ENCODE results near the gene SDSL.

Gene SDSL

DNA sequence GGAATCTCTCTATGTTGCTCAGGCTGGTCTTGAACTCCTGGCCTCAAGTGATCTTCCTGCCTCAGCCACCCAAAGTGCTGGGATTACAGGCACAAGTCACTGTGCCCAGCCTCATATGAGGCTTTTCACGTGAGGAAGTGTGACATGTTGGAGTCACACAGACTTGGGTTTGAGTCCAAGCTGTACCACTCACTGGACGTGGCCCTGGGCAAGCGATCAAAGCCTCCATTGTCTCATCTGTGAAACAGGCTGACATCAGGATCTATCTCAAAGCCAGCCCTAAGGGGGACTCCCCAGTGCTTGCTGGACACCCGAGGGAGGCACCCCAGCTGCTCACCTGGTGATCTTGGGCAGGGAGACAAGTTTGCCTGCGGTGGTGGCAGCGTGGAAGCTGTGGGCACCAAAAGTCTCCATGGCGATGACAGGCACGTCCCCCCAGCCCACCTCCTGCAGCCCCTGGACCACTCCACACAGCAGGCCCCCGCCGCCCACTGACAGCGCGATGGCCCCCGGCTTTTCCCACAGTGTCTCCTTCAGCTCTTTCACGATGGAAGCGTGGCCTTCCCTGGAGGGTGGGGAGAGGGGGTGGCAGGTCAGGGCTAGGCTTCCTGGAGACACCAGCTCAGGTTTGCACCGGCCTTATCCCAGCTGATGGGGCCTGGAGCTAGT is 25.2 kb upstream of the SDSL start:
- DNase-seq (ENCODE audit: low read depth): no peak

- no peak for DNase-seq (ENCODE audit: low read depth)
Measured at GRCh38 chr12:113397497-113398197, 24.5 kb upstream of the SDSL start.

GRCh38 chr12:113398346-113399290 is 23.6 kb upstream of the SDSL start:
- no peak for DNase-seq (ENCODE audit: low read depth)

GRCh38 chr12:113399490-113399889 is 22.7 kb upstream of the SDSL start:
- no peak for DNase-seq (ENCODE audit: low read depth)

DNA sequence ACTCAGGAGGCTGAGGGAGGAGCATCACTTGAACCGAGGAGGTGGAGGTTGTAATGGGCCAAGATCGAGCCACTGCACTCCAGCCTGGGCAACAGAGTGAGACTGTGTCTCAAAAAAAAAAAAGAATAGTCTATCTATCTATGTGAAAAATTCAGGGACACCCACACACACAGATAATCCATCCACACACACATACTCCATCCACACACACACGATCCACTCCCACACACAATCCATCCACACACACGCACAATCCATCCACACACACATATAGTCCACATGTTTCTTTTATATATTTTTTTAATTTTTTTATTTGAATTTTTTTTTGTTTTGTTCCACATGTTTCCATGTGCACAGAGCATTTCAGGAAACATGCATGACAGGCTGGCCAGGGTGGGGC is 21.8 kb upstream of the SDSL start:
- DNase-seq (ENCODE audit: low read depth): no peak

DNA sequence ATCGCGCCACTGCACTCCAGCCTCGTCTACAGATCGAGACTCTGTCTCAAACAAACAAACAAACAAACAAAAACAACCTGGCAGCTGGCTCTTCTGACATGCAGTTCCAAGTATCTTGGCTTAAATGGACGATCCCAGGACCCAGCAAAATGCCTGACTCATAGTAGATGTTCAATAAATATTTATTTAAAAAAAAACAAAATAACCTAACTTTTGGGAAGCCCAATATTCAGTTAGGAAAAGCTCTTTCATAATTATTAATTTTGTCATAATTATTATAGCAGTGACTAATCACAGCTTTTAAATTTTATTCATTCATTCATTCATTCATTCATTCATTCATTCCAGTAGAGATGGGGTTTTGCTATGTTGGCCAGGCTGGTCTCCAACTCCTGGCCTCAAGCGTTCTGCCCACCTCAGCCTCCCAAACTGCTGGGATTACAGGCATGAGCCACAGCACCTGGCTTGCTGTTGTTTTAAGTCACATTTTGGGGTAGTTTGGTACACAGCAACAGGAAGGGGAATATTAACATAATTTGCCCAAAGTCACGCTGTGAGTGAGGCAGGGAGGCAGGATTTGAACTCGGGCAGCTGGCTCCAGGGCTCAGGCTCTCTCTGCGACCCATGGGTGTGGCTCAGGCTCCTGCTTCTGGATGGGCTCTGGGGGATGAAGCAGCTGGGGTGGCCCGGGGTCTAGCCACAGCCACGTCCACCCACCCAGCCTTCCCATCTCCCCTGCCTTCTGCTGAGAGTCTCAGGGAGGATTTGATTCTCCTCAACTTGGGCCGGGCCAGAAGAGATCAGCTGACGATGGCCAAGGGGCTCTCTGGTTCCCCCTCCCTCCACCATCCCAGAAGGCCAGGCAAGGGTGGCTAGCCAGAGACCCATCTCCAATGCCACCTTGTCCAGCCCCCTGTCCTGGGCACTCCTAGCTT is 20.8 kb upstream of the SDSL start:
- no peak for DNase-seq (ENCODE audit: low read depth)

DNA sequence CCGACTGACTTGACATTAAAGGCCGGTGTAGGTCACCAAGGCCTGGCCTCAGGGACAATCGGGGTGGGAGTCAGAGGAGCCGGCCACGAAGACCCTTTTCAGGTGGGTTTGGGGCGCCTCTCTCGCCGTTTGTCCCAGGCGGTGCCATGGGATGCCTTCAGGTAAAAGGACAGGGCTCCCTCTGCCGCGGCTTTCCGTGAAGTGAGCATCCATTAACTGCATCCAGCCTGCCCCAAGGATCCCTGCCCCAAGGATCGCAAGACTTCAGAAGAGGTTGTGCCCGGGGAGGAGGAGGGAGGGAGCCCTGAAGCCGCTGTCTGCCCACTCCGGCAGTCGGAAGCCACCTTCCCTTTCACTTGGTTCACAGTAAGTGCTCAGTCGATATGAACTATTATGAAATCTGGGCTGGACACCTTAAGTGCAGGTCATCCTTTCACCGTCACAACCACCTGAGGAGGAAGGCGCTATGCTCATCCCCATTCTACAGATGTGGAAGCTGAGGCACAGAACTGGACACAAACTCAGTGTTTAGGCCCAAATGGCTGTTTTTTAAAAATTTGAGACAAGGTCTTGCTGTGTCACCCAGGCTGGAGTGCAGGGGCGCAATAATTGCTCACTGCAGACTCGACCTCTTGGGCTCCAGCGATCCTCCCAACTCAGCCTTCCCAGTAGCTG is 19.5 kb upstream of the SDSL start:
- DNase-seq (ENCODE audit: low read depth): no peak

DNA sequence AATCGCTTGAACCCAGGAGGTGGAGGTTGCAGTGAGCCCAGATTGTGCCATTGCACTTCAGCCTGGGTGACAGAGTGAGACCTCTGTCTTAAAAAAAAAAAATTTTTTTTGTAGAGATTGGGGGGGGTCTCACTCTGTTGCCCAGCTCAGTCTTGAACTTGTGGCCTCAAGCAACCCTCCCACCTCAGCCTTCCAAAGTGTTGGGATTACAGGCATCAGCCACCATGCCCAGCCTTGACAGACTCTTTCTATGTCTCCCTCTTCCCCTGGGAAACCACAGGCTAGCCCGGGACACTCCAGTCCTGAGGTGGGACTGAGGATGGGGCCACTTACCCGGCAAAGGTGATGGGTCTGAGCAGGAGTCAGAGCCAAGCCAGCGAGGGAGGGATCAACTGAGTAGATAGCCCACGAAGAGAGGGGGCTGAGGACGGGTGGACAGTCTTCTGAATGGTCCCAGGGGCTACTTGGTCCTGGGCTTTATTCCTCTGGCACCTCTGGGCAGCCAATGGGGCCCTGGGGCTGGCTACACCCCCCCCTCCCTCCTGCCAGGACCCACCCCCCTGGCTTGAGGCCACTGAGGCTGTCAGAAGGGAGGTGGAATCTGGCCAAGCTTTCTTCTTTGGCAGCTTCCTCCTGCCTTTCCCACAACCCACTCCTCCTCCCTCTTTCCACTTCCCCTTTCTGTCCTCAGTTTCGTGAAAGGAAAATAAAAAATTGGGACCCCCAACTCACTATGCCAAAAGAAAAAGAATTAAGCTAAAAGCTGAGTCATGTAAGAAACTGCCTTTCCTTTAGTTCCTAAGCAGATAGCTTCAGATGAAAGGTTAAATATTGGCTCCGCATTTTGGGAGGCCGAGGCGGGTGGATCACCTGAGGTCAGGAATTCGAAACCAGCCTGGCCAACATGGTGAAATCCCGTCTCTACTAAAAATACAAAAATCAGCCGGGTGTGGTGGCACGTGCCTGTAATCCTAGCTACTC is 18.5 kb upstream of the SDSL start, which contains the start of gene SDS:
TSS of gene SDS (minus strand) at position 453 of the 981 bp plus-strand sequence. CDS start 4,179 bp downstream, outside the sequence.
- DNase-seq (ENCODE audit: low read depth): no peak

DNA sequence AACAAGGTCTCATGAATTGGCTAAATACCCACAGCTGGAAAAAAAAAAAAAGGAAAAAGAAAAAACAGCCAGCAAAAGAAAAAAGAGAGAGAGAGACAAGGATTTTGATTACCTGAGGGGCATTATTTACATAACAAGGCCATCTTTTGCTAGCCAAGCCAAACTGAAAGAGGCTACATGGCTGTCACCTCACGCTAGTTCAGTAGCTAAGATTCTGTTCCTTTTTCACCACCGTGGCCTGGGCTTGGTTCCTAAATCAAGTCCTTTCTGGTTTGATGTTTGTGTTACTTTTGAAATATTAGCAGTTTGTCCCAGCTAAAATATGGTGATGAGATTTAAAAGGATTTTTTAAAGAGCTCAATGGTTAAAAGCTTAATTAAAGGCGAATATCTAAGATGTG is 16.5 kb upstream of the SDSL start:
- no peak for DNase-seq (ENCODE audit: low read depth)

DNA sequence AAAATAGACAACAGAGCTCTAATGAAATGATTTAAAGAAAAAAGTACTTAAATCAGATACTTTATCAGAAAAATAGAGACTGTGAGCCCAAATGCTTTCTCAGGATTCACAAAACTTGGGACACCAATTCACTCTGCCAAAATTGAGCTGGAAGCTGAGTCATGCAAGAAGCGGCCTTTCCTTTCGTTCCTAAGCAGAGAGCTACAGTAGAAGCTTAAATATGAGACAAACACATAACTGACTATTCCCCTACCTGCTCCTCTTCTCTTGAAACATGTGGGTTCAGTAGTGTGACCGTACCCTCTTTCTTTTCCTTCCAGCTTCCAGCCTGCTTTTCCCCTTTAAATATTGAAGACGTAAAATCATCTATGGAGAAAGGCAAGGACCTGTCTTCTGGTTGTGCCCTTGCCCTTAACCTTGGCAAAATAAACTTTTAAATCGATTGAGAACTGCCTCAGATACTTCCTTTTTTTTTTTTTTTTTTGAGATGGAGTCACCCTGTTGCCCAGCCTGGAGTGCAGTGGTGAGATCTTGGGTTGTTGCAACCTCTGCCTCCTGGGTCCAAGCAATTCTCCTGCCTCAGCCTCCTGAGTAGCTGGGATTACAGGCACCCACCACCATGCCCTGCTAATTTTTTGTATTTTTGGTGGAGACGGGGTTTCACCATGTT is 14.1 kb upstream of the SDSL start:
- peak; percentile 34 for DNase-seq (ENCODE audit: low read depth)

- DNase-seq (ENCODE audit: low read depth): no peak
Measured at GRCh38 chr12:113408756-113409298, 13.4 kb upstream of the SDSL start.

DNA sequence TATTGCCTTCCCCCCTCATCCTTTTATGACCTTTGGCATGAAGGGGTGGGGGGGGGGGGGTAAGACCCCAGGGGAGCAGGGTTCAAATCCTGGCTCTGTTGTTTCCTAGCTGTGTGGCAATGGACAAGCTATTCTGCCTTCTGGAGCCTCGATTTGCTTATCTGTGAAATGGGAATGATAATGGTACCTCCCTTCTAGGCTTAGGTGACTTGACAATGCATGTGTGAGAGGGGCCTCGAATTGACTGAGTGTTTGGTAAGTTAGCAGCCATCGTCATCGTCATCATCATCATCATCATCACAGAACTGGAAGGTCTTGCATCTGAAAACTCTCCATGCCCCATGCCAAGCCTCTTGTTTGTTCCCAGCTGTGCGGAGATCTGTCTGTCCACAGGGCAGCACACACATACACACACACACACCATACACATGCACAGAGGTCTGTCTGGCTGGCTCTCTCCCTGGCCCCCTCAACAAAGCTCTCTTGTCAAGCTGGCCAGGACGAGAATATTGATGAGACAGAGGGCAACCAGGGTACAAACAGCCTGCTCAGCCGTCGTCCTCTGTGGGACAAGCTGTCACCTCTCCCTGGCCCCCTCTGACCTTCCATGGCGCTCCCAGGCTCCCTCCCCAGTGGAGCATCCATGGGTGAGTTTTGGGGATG is 12.6 kb upstream of the SDSL start:
- no peak for DNase-seq (ENCODE audit: low read depth)

DNA sequence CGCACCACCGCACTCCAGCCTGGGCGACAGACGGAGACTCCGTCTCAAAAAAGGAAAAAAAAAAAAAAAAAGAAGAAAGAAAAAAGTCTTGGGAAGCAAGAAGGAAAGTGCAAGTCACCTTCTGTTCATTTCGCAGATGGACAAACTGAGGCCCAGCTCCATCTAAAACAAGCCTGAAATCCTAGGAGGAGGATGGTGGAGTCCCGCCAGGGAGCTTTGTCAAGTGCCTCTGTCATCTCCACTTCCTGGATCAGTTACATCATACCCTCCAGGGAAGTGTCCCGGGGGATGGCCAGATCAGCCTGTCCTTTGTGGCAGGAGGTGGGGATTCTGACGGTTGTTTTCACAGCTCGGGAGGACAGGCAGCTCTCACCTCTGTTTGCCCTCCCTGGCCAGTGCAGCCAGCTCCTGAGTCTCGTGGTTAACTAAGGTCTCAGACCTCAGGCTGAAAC is 8.7 kb upstream of the SDSL start:
- DNase-seq (ENCODE audit: low read depth): no peak

- DNase-seq (ENCODE audit: low read depth): no peak
Measured at GRCh38 chr12:113414519-113415038, 7.6 kb upstream of the SDSL start.

GRCh38 chr12:113416091-113416754 is 6.0 kb upstream of the SDSL start:
- no peak for DNase-seq (ENCODE audit: low read depth)

DNA sequence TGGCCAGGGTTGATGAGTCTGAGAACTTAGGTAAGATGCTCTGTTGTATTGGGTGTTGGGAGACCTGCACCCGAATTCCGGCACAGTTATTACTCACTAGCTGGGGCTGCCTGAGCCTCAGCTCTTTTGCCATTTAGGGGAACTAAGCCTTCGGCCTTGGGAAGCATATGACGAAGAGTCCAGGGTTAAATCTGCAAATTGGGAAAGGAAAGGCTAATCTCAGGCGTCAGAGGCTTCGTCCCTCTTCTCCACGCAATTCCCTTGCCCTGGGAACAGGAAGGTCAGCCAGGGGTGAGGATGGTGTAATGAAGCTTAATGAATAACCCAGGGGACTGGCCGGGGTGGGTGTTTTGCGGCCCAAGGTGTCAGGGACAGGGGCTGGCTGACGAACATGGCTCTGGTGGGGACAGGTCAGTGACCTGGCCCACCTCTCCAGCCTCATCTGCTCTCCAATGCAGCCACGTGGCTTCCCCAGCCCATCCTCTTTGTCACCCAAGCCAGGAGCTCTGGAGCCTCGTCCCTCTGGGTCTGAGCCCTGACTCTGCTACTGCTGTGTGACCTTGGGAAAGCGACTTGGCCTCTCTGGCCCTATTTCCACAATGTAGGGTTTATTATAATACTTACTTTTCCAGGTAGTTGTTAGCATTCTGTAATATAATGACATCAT is 3.8 kb upstream of the SDSL start:
- DNase-seq (ENCODE audit: low read depth): no peak

Data from GM04503 (cell line).